Fibroblast of peridontal ligament (primary cell): ENCODE data around the gene GRIK1.

Source experiments
- DNase-seq: peaks from one replicate; pipeline ENCODE4 v3.0.0-alpha.2; 2010; ENCODE audit errors: extremely low read depth

Gene GRIK1

DNA sequence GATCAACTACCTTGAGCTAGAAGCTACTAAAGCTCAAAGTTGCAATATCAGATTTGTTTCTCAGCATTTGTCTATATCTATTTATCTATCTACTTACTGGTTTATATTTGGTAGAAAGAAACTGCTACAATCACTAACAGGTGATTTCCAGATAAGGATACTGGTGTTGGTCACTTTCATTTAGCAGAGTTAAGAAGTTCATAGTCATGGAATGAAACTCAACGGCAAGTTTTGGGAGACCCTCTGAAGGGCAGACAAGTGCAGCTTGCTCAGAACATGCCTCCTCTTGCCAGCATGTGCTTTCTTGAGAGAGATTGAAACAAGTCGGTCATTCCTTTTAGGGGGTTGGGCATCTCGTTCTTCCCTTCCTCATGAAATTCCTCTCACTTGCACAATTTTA is 296.5 kb downstream of the GRIK1 start:
- DNase-seq = no peak

DNA sequence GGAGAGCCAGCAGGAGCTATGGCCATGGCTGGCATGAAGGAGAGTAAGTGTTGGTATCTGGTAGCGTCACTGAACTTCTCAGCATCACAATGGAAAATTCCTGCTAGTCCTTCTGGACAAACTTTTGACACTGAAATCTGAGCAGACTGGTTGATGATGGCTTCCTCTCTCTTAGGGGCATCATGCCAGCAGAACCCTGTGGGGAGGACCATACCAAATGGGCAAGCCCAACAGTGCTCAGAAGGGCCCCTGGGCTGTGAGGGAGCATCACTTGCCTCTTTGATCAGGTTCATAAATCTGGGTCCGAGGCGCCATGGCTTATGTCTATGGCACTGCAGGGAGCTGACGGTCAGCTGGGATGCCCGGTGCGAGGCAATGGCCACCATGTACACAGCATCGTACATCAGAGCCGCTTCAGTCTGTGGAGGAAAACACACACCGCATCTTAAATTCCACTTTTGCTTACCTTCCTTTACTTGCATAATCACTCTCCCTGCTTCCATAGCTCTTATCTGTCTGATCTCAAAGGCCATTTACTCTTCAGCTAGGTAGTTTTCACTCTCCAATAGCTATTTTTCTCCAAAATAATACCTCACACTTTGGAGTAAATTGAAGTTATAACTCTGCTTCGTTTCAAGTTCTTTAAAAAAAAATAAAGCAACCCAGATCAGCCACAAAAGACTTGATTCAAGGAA is 297.1 kb downstream of the GRIK1 start:
- DNase-seq = no peak

DNA sequence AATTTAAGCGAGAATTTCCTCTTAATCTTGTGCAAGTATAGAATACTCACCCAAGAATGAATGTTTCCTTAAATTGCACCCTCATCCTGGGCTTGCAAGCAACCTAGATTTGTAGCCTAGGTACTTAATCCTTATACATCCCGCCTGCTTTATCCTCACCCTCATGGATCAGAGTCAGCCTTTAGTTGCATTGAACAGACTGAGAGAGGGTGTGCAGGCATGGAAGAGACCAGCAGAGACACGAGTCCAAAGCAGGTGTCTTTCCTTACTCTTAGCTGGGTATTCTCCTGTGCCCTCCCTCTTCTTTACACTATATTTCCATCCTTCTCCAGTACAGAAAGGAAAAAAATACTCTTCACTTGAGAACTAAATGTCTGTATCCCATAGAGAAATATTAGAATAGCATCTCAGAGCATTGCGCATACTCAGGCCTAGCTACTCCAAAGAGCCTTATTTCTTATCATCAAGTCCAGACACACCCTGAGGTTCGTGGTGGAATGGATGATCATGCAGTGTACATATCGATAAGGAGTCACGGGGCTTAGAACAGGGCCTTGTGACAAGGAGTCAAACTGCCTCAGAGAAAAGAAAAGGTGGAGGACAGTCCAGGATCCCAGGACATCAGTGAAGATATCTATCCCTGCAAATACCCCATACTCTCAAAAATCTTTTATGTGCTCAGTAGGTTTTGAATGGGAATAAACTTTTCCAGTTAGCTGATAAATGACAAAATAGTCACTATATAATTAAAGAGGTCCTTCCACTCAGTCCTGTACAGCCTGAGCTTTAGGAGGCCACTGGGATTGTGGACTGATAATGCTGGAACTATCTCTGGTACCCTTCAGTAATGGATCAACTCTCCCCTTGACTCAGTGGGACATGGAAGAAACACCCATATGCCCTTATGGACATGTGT is 297.9 kb downstream of the GRIK1 start:
- no peak for DNase-seq

DNA sequence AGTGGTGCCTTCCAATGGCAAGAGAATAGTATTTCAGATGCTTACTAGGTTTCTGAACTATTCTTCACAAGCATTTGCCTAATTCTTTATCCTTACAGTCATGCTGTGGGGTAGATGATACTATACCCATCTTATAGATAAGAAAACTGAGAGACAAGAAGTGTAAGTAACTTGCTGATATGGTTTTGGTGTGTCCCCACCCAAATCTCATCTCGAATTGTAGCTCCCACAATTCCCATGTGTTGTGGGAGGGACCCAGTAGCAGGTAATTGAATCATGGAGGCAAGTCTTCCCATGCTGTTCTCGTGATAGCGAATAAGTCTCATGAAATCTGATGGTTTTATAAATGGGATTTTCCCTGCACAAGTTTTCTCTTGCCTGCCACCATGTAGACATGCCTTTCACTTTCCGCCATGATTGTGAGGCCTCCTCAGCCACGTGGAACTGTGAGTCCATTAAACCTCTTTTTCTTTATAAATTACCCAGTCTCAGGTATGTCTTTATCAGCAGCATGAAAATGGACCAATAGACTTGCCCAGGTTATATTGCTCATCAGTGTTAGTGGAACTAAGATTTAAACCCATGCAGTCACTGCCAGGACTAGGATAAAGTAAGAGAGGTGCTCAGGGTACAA is 298.7 kb downstream of the GRIK1 start:
- no peak for DNase-seq

DNA sequence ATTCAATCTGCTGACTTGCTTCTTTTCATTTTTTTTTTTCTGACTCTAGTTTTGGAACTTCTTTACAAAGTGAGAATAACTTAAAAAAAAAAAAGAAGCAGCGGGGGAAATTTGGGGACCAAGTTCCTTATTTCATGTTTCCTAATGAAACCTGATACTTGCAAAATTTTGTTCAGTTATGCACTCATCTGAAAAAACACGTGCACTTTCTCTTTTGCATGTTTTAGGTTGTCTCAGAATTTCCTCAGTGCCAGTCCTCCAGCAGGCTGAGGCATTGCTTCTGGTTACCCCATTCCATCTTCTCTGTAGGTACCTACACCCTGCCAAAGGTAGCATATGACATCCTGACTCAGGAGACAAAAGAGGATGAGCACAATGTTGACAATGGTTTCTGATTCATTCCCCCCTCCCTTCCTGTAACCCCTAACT is 299.7 kb downstream of the GRIK1 start:
- peak; percentile 5 for DNase-seq

DNA sequence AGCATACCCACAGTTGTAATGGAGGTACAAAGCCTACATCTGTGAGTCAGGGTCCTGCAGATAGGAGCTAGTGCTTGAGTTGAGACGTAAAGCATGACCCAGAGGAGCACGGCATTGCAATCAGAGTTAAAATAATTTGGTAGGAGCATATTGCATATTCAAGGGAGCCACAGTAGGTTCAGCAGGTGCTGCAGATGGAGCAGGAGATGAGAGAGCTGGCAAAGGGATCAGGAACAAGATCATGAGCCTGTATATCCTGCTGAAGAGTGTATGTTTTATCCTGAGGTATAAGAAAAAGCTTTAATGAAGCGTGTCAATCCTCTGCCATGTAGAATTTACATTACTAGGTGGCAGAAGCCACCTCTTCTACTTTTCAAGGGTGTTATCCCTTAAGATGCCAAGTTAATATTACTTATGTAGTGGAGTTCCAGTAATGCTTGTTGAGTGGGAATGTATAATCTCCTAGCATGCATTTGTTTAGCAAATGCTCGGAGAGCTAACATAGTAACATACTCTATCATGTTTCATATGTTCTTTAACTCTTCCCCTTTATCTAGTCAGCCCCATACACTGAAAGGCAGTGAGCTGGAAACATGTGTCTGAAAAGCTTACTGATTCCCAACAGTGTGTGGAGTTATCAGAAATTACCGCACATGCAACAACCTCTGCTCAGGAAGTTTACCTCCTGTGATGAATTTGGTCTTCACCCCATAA is 300.3 kb downstream of the GRIK1 start:
- no peak for DNase-seq

DNA sequence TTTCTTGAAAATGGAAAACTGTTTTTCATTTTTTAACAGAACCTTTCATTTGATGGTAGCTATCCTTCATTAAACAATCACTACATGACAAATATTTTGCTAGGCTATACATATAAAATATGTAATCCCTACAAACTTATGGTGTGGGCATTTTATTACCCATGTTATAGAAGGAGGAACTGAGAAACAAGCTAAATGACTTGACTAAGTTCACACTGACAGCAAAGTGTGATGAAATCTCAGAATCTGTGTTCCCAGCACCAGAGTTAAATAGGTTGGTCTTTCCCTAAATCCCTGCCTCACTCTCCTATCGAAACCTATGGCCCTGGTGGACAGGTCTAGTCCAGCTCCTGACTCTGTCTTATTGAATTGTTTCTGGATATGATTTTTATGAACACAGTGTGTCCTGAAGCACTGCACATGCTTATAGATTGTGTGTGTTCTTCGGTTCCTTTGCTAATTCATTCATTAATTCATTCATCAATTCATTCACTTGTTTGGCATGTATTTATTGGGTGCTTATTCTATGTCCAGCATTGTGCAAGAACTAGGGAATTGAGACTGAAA is 301.0 kb downstream of the GRIK1 start:
- no peak for DNase-seq

DNA sequence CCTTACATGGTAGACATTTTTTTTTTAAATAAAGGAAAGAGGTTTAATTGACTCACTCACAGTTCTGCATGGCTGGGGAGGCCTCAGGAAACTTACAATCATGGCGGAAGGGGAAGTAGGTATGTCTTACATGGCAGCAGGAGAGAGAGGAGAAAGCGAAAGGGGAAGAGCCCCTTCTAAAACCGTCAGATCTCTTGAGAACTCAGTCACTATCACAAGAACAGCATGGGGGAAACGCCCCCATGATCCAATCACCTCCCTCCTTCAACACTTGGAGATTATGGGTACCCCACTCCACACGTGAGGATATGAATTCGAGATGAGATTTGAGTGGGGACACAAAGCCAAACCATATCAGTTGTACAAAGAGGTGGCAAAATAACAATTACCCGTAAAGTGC is 301.7 kb downstream of the GRIK1 start:
- no peak for DNase-seq

DNA sequence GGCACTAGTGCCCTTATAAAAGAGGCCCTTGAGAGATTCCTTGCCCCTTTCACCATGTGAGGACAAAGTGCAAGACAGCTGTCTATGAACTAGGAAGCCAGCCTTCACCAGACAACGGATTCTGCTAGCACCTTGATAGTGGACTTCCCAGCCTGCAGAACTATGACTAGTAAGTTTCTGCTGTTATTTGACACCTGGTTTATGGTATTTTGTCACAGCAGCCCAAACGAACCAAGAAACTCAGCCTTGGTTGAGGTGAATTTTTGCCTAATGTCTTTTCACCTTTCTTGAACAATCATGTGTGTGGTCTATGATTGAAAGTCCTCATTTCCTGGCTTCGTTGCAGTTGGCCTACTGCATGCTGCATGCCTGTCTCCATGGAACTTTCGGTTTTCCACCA is 302.2 kb downstream of the GRIK1 start:
- no peak for DNase-seq

DNA sequence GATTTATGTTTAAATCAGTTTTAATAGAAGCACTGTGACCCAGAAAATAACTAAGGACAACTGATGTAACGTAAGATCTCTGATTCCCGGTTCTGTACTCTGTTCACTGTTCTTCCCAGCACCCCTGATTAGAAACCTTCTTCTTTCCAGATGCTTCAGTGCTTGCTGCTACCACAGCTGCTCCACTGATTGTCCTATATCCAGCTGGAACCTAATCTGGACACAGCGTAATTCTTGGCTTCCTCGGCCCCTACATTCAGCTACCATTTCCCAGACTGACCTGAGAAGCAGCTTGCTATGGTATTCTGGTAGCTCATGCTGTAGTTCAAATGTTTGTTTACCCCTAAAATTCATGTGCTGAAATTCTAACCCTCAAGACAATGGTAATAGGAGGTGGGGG is 302.7 kb downstream of the GRIK1 start:
- DNase-seq = no peak

DNA sequence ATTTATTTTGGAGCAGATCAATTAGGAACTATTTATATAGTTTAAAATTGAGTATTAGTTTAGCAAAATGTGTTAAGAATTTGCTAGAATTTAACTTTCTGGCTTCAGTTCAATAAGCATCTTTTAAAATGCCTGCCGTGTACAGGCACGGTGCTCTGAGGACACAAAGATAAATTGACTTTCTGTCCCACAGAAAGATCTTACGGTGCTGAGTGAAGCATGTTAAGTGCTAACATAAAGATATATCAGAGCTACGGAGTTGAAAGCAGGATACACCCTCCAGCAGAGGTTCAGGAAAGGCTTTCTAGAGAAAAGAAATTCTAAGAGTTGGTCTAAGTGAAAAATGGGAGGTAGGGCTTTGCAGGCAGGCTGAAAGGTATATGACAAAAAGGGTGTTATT is 305.4 kb downstream of the GRIK1 start:
- DNase-seq = no peak

DNA sequence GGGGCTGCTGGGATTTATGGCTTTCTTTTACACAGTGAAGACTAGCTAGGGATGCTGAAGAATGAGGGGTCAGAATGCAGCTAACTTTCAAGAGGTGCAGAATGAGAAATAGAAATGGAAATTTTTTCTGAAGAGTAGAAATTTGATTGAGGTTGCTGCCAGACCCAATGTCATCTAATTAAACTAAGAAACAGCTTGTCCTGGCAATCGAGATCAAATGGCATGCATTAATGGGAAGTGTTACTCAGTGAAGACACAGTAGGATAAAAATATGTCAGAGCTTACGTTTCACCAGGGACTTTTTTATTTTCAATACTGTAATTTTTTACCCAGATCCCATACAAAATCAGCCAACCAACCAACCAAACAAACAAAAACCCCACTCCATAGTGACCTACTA is 306.0 kb downstream of the GRIK1 start:
- DNase-seq = no peak

DNA sequence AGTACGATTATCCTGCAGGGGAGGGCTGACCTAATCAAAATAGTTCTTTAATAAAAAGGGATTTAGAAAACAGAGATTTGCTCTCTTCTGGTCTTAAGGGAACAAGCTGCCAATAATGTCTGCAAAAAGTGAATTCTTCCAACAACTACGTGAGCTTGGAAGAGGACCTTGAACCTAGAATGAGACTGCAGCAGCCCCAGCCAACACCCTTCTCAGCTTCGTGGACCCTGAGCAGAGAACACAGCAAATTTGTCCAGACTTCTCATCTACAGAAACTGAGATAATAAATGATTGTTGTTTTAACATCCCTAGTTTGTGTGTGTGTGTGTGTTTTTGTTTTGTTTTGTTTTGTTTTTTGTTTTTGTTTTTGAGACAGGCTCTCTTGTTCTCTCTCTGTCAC is 309.4 kb downstream of the GRIK1 start:
- no peak for DNase-seq

DNA sequence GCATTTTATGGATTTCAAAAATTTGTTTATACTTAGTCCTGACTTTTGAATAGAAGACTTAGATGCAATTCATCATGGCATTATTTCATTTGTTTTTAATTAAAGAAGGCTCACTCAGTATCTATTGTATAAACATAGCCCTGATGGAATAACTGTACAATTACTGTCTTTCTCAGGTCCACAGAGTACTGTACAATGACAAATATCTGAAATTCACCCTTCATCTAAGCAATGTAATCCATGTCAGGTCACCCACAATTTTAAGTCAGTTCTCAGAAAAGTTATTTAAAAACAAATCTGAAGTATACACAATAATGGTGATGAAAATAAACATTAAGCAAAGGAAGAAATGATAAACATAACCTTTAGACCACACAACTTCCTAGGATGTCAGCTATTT is 311.9 kb downstream of the GRIK1 start:
- no peak for DNase-seq

DNA sequence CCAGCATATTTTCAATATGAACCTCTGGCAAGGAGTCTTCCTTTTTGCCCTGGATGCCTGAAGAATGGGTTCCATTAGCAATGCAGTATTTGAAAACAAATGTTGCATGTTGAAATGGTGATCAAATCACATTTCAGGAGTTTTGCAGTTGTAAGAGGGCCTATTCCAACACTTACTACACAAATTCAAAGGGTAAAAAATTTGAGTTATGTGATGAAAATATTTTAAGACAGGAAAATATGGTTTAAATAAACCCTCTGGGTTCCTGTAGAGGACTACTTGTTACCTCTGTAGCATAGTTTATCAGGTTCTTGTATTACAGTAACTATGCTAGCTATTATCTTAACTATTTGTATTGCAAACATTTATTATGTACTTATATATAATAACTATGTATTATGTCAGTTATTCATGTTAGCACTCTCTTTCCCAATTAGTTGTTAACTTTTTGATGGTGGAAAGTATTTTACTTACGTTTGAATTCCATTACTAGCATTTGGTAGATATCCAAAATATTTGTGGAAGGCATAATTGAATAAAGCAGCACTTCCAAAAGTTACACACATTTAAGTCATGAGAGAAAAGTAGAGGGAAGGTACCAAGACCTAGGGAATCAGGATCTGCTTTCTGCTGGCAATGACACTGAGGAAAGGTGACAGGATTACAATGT is 312.9 kb downstream of the GRIK1 start:
- DNase-seq = no peak

DNA sequence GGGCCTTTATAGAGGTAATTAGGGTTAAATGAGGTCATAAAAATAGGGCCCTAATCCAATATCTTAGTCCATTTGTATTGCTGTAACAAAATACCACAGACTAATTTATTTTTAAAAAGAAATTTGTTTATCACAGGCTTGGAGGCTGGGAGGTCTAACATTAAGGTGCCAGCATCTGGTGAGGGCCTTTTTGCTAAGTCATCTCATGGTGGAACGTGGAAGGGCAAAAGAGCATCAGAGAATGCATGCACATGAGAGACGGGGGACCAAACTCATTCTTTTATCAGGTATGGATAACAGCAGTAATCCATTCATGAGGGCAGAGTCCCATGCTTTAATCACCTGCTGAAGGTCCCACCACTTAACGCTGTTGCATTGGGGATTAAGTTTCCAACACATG is 313.8 kb downstream of the GRIK1 start:
- no peak for DNase-seq

DNA sequence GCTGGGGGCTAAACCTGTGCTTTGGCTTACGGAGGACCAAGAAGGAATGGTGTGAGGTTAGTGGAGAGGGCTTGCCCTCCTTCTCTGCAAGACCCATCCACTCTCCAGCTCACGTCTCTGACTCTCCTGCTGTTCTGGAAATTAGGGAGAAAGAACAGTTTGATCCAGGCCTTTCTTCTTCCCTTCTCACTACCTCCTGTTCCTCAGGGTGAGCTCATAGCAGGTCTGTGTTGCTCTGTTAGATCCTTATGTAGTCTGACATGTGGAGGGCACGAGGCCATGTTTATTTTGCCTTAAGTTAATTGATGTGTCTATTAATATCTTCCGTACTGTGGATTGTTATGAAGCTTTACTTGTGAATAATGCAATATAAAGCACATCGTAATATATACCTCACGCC is 315.0 kb downstream of the GRIK1 start:
- DNase-seq = no peak

DNA sequence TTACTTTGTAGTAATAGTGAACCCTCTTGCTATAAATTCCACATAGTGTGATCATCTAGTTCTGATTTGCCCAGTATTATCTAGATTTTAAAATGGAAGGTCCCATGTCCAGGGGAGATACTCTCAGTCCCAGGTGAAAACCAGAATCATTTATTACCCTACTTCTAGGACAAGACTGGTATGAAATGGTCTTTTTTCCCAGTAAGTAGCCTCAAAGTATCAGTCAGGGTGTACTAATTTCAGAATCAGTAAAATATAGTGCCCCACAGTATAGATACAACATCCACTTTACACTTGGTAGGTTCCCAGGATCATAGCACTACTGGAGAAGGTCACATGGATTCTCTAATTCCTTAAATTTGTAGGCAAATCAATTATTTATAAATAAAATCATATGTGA is 318.3 kb downstream of the GRIK1 start:
- no peak for DNase-seq

DNA sequence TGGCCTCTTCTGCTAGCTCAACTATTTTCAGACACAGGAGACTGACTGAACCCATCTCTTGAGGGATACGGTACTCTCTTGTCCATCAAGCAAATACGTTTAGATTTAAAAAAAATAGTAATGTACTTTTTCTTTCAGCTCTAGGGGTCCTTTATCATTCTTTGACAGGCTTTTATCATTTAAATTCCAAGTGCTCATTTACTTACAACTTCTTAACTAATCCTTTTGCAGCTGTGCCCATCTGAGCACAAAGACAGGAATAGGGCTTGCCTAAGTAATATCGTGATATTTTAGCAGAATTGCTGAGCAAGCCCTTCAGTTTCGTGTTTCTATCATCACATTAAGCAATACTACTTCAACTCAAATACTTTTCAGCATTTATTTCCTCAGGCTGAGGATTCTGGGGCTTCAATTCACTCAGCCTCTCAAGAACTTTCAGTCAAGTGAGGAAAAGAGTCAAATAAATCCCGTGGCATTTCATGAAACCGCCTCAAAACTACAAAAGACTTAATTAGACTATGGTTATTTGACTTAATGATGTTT is 323.5 kb downstream of the GRIK1 start:
- no peak for DNase-seq

DNA sequence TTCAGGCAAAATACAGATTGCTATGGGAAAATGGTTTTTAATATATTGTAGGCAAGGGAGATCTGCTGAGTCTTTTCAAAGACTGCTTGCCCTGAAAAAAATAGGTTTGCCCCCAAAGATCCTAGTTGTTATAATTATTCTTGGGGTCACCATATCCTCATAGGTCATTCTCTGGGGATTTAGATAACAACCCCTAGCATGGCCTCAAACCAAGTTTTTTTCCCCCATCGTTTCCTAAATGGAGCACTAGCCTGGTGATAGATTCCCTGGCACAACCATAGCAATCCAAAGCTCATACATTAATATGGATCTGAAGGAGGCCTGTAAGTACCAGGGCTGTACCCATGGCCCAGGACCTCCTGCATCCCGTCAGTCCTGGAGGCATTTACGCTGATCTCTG is 325.9 kb downstream of the GRIK1 start:
- no peak for DNase-seq

DNA sequence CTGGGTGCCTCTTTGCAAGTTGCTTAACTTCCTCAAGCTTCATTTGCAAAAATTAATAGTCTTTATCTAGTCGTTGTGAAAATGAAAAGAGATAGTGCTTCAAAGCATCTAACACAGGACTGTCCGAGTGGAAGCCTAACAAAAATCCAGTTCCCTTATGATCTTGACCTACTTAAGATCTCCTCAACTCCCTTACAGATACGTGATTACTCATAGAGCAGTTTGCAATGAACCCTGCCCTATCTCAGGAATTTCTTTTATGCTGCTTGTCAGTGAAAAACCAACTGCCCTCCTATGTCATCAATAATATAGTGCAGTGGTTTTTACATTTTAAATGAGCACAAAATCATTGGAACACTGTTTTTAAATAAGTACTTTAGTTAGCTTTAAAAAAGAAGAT is 326.8 kb downstream of the GRIK1 start:
- peak; percentile 19 for DNase-seq
